K562 (cell line): ENCODE measurements around the gene CD74. TPM values are rescaled to one million over a fixed set of nuclear protein-coding genes. Genes with fewer than 3 reads are reported as not detected.

Experiments
- BCOR ChIP-seq: fragments of 450-650 bp; IDR thresholded peaks from 2 replicates; pipeline ENCODE4 v1.6.1; 2016
- CREB3 ChIP-seq: fragments of 450-650 bp; conservative IDR thresholded peaks from 2 replicates; pipeline ENCODE4 v1.6.1; 2016; ENCODE audit warnings: missing genetic modification characterization, low read depth, mild to moderate bottlenecking, missing compliant biosample characterization, moderate library complexity
- HIVEP1 ChIP-seq: fragments of 250-450 bp; sonication (Bioruptor Pico); IDR thresholded peaks from 2 replicates; pipeline ENCODE4 v1.4.0; 2020; ENCODE audit warnings: mild to moderate bottlenecking
- HNRNPH1 ChIP-seq: fragments of 200-400 bp; formaldehyde crosslinking; optimal IDR thresholded peaks from 2 replicates; pipeline ENCODE3; 2017; ENCODE audit warnings: low read depth, mild to moderate bottlenecking, low read length, moderate library complexity
- KLF6 ChIP-seq: fragments of 250-450 bp; sonication (Bioruptor Pico); IDR thresholded peaks from 2 replicates; pipeline ENCODE4 v1.4.0; 2020; ENCODE audit warnings: mild to moderate bottlenecking, moderate library complexity, borderline replicate concordance
- PURB ChIP-seq: sonication (generic); formaldehyde crosslinking; IDR thresholded peaks from 2 replicates; pipeline ENCODE4 v1.9.0; 2021; ENCODE audit warnings: low read depth, mild to moderate bottlenecking, missing genetic modification reagents
- RFX1 ChIP-seq: fragments of 450-650 bp; IDR thresholded peaks from 2 replicates; pipeline ENCODE4 v1.6.1; 2016; ENCODE audit warnings: mild to moderate bottlenecking, moderate library complexity
- SMAD3 ChIP-seq: fragments of 450-650 bp; formaldehyde crosslinking; conservative IDR thresholded peaks from 2 replicates; pipeline ENCODE4 v1.4.0; 2020; ENCODE audit warnings: mild to moderate bottlenecking
- U2AF2 ChIP-seq: fragments of 200-400 bp; formaldehyde crosslinking; optimal IDR thresholded peaks from 2 replicates; pipeline ENCODE3; 2017; ENCODE audit warnings: low read depth, mild to moderate bottlenecking, low read length
- ZNF12 ChIP-seq: sonication (generic); formaldehyde crosslinking; IDR thresholded peaks from 2 replicates; pipeline ENCODE4 v1.4.0; 2020; ENCODE audit warnings: mild to moderate bottlenecking, missing genetic modification reagents
- ZNF318 ChIP-seq, 2 experiments: fragments of 450-650 bp; IDR thresholded peaks; 2 replicates each; pipeline ENCODE4 v1.6.1; 2016; ENCODE audit warnings: mild to moderate bottlenecking in 2 of 2, borderline replicate concordance in 1 of 2, low read depth in 1 of 2, moderate library complexity in 1 of 2
- ZNF644 ChIP-seq: fragments of 200-800 bp; sonication (Bioruptor generic); IDR thresholded peaks from 2 replicates; pipeline ENCODE4 v1.6.1; 2016; ENCODE audit warnings: low read depth, missing genetic modification characterization, missing compliant biosample characterization
- polyA plus RNA-seq, 8 experiments: library from polyadenylated mRNA; depleted of rRNA in 4 of 8; stranded (reverse) in 5 of 8; unstranded in 3 of 8; fragments of >200 nt; fragmentation: Nextera tagmentation in 2 of 8; fragmentation: Illumina TruSeq in 1 of 8; extraction: Ambion mirVana in 2 of 8; extraction: Trizol in 1 of 8; gene quantifications; 2 replicates each; pipeline versions ENCODE4 v1.2.1 to v1.2.3, GENCODE V29; 2011 to 2014; ENCODE audit warnings: inconsistent platforms in 1 of 8, missing spikeins in 1 of 8
- total RNA-seq, 7 experiments: library from RNA; depleted of rRNA in 6 of 7; stranded (reverse); fragments of >200 nt in 6 of 7; fragmentation: Illumina TruSeq in 2 of 7; extraction: Trizol in 2 of 7; gene quantifications; 2 replicates each; pipeline versions ENCODE4 v1.2.1 to v1.2.3, GENCODE V29; 2011 to 2021; ENCODE audit warnings: low replicate concordance in 1 of 7
- TF ChIP-seq, protein P1 (sequence below): fragments of 250-450 bp; sonication (Bioruptor Pico); IDR thresholded peaks from 2 replicates; pipeline ENCODE4 v1.4.0; 2020
- TF ChIP-seq, protein P2 (sequence below): fragments of 250-450 bp; sonication (Bioruptor Pico); IDR thresholded peaks from 2 replicates; pipeline ENCODE4 v1.8.0; 2021; ENCODE audit warnings: moderate library complexity, mild to moderate bottlenecking, inconsistent platforms
- TF ChIP-seq, protein P3 (sequence below): sonication (generic); formaldehyde crosslinking; IDR thresholded peaks from 2 replicates; pipeline ENCODE4 v1.8.0; 2022; ENCODE audit warnings: missing genetic modification reagents, mild to moderate bottlenecking, borderline replicate concordance

CD74 gene
- total and polyA plus RNA-seq, 9 of the 15 experiments (the other 6 are each of a cell fraction or from before 2014, with no cell fraction given), result 0.07 to 4.8 (median 0.32) TPM

- TF ChIP-seq ZNF318 (IDR thresholded peaks at IDR 0.05; ENCODE audit: borderline replicate concordance in 1 of 2, low read depth in 1 of 2), result no peak
- TF ChIP-seq CREB3, result no peak
- TF ChIP-seq BCOR, result no peak
- TF ChIP-seq, protein P1, sequence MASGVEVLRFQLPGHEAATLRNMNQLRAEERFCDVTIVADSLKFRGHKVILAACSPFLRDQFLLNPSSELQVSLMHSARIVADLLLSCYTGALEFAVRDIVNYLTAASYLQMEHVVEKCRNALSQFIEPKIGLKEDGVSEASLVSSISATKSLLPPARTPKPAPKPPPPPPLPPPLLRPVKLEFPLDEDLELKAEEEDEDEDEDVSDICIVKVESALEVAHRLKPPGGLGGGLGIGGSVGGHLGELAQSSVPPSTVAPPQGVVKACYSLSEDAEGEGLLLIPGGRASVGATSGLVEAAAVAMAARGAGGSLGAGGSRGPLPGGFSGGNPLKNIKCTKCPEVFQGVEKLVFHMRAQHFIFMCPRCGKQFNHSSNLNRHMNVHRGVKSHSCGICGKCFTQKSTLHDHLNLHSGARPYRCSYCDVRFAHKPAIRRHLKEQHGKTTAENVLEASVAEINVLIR, result no peak
- TF ChIP-seq RFX1, result no peak
- TF ChIP-seq KLF6 (CRISPR knock-in tag), result no peak
- no peak for TF ChIP-seq ZNF644 (tag)
- TF ChIP-seq, protein P2, sequence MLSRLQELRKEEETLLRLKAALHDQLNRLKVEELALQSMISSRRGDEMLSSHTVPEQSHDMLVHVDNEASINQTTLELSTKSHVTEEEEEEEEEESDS (CRISPR knock-in tag), result no peak
- TF ChIP-seq PURB (CRISPR knock-in tag), result no peak
- no peak for TF ChIP-seq SMAD3
- TF ChIP-seq ZNF12 (CRISPR knock-in tag), result 0 out of 2 replicates have a peak, but pooled peaks have one; percentile 12
- no peak for TF ChIP-seq HIVEP1 (CRISPR knock-in tag)
- no peak for TF ChIP-seq HNRNPH1
- no peak for TF ChIP-seq U2AF2
- TF ChIP-seq, protein P3, sequence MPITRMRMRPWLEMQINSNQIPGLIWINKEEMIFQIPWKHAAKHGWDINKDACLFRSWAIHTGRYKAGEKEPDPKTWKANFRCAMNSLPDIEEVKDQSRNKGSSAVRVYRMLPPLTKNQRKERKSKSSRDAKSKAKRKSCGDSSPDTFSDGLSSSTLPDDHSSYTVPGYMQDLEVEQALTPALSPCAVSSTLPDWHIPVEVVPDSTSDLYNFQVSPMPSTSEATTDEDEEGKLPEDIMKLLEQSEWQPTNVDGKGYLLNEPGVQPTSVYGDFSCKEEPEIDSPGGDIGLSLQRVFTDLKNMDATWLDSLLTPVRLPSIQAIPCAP (CRISPR knock-in tag), result no peak
Observed at GRCh38 chr5:150357326-150358260, 55.1 kb downstream of the CD74 start, which contains the start of gene TCOF1 (continued).
